Gastroesophageal sphincter (tissue), 4 donors: ENCODE results near the gene CHODL. TPM values are rescaled to one million over a fixed set of nuclear protein-coding genes. Genes with fewer than 3 reads are reported as not detected.

ENCODE experiments used
- ATAC-seq: fragments of 150-250 bp; one replicate; pipeline ENCODE4 v1.9.1; 2016; ENCODE audit warnings: mild to moderate bottlenecking, moderate library complexity
- H3K27ac ChIP-seq, 4 donors: fragments of 200-600 bp; sonication (generic) in 3 of 4; 1 replicate in 3 of 4; 2 replicates in 1 of 4; pipeline ENCODE4 v1.5.1; 2016 to 2019
- H3K27me3 ChIP-seq: fragments of 200-600 bp; sonication (generic); one replicate; pipeline ENCODE4 v1.5.1; 2019
- H3K36me3 ChIP-seq, 2 donors: fragments of 200-600 bp; sonication (generic); one replicate each; pipeline ENCODE4 v1.5.1; 2019; ENCODE audit warnings: control low read depth in 1 of 2
- H3K4me1 ChIP-seq, 3 donors: fragments of 200-600 bp; sonication (generic); 1 replicate in 2 of 3; 2 replicates in 1 of 3; pipeline ENCODE4 v1.5.1; 2016 to 2019; ENCODE audit warnings: control low read depth in 2 of 3
- H3K4me3 ChIP-seq, 2 donors: fragments of 200-600 bp; sonication (generic); one replicate each; pipeline ENCODE4 v1.5.1; 2019; ENCODE audit warnings: mild to moderate bottlenecking in 1 of 2, moderate library complexity in 1 of 2
- H3K9me3 ChIP-seq, 3 donors: fragments of 200-600 bp; sonication (generic); one replicate each; pipeline ENCODE4 v1.5.1; 2017 to 2019; ENCODE audit warnings: control low read depth in 2 of 3
- EP300 ChIP-seq: sonication (generic); formaldehyde crosslinking; IDR thresholded peaks from one replicate; pipeline ENCODE4 v1.6.1; 2017; ENCODE audit warnings: antibody characterized with exemption, mild to moderate bottlenecking
- POLR2A ChIP-seq, 2 donors: fragments of 450-650 bp; IDR thresholded peaks; one replicate each; pipeline ENCODE4 v1.6.1; 2017; ENCODE audit warnings: antibody characterized with exemption in 2 of 2, mild to moderate bottlenecking in 2 of 2, moderate library complexity in 1 of 2
- POLR2AphosphoS5 ChIP-seq: sonication (generic); formaldehyde crosslinking; IDR thresholded peaks from one replicate; pipeline ENCODE4 v1.6.1; 2017; ENCODE audit warnings: antibody characterized with exemption
- WGBS, 2 donors: methylation state at CpG; one replicate each; pipeline ENCODE4 v1.1.5; 2018; ENCODE audit warnings: low coverage in 1 of 2; 5-methylcytosine and 5-hydroxymethylcytosine counted together
- total RNA-seq, 4 donors: library from RNA; depleted of rRNA; stranded (reverse); fragments of >200 nt; gene quantifications; one replicate each; pipeline ENCODE4 v1.1.0, GENCODE V29; 2016
- TF ChIP-seq, protein P1 (sequence below), 4 experiments: fragments of 200-600 bp in 2 of 4; fragments of 450-650 bp in 2 of 4; sonication (generic) in 1 of 4; IDR thresholded peaks; one replicate each; pipeline ENCODE4 v1.5.1; 2017 to 2019; ENCODE audit warnings: antibody characterized with exemption in 4 of 4, mild to moderate bottlenecking in 2 of 4, moderate library complexity in 2 of 4

The CHODL gene
- total RNA-seq, 4 donors from 2014 or later = 0.62 to 3.5 (median 2.1) TPM

DNA sequence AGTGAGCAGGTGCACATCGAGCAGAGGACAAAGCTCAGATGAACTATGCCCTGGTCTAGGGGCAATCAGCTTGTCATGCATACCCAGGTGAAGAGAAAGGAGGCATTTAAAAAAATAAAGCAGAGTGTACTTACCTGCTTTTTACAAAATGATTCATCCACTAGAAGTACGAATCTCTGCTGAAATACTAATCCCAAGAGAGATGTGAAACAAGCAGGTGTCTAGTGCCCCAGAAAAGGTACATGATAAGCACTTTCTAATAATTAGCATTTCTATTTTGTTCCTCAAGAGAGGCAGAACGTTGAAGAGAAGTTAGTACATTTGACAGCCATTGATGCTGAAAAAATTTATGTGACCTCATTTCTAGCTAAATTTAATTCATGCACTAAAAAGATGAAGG is 31.1 kb downstream of the CHODL start:
- H3K27ac ChIP-seq = no peak overlapping the region
- H3K4me1 ChIP-seq = no peaks in the 10 kb centered on the region
- WGBS, 2 donors = 52 to 64% methylated on average over 3 of the region's 3 CpGs
- no peaks in the 10 kb centered on the region for H3K27me3 ChIP-seq
- no peaks in the 10 kb centered on the region for H3K9me3 ChIP-seq
- no peaks in the 10 kb centered on the region for H3K36me3 ChIP-seq
- H3K4me3 ChIP-seq = no peak overlapping the region
- ATAC-seq = no peak
- TF ChIP-seq, protein P1, sequence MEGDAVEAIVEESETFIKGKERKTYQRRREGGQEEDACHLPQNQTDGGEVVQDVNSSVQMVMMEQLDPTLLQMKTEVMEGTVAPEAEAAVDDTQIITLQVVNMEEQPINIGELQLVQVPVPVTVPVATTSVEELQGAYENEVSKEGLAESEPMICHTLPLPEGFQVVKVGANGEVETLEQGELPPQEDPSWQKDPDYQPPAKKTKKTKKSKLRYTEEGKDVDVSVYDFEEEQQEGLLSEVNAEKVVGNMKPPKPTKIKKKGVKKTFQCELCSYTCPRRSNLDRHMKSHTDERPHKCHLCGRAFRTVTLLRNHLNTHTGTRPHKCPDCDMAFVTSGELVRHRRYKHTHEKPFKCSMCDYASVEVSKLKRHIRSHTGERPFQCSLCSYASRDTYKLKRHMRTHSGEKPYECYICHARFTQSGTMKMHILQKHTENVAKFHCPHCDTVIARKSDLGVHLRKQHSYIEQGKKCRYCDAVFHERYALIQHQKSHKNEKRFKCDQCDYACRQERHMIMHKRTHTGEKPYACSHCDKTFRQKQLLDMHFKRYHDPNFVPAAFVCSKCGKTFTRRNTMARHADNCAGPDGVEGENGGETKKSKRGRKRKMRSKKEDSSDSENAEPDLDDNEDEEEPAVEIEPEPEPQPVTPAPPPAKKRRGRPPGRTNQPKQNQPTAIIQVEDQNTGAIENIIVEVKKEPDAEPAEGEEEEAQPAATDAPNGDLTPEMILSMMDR (IDR thresholded peaks at IDR 0.05) = no peak
- TF ChIP-seq POLR2A (IDR thresholded peaks at IDR 0.05) = no peak
- TF ChIP-seq EP300 = no peak
- no peak for TF ChIP-seq POLR2AphosphoS5

DNA sequence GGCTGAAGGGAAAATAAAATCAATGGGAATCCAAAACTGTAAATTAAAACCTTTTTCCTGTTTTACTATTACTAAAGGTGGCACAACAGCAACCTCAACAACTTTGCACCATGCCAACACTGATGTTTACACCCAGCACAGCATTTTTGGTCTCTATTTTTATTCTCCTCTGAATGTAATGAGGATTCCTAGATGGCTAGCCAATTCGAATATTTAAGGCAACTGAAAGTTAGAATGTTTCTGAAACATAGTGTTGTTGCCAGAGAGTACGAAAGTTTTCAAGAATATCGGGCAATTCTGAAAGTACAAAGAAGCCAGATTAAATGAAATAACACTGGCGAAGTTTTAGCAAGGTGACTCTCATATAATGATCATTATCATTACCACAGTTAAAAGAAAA is 40.7 kb downstream of the CHODL start:
- no peak for ATAC-seq
- H3K27ac ChIP-seq = no peak overlapping the region
- WGBS, 2 donors = 81 to 86% methylated on average over 4 of the region's 4 CpGs

DNA sequence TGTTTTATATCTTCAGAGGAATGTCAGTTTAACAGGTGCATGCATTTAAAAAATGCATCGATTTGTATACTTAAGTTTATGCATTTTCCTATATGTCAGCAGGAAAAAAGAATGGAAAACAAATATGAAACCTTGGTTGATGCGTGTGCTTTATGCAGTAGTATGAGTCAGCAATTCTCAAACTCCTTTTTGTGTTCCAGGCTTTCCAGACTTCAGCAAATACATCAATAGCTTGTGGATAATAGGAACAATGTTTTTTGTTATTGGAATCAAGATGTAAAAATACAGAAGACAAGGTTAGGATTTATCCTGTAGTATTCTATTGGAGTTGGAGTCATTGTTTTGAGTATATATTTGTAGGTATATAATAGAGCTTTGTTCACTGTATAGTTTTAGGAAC is 45.2 kb downstream of the CHODL start:
- Histone ChIP-seq H3K4me3 (no peak overlapping the region), H3K27ac (no peak overlapping the region), H3K4me1 (no peaks in the 10 kb centered on the region), H3K9me3 (no peaks in the 10 kb centered on the region), H3K36me3 (no peaks in the 10 kb centered on the region), H3K27me3 (no peaks in the 10 kb centered on the region)
- no peak for ATAC-seq
- no peak for TF ChIP-seq POLR2A (IDR thresholded peaks at IDR 0.05)
- no peak for TF ChIP-seq EP300
- TF ChIP-seq, protein P1 (IDR thresholded peaks at IDR 0.05) = no peak
- TF ChIP-seq POLR2AphosphoS5 = no peak
- 69 to 71% methylated on average over 1 to 2 of the region's 2 CpGs for WGBS, 2 donors

More for the DNA sequence above, 40.7 kb downstream of the CHODL start:
- Histone ChIP-seq H3K9me3 (no peaks in the 10 kb centered on the region), H3K4me3 (no peak overlapping the region), H3K36me3 (no peaks in the 10 kb centered on the region), H3K27me3 (no peaks in the 10 kb centered on the region), H3K4me1 (no peaks in the 10 kb centered on the region)
- no peak for TF ChIP-seq POLR2A (IDR thresholded peaks at IDR 0.05)
- TF ChIP-seq EP300 = no peak
- TF ChIP-seq, protein P1 (IDR thresholded peaks at IDR 0.05) = no peak
- no peak for TF ChIP-seq POLR2AphosphoS5

DNA sequence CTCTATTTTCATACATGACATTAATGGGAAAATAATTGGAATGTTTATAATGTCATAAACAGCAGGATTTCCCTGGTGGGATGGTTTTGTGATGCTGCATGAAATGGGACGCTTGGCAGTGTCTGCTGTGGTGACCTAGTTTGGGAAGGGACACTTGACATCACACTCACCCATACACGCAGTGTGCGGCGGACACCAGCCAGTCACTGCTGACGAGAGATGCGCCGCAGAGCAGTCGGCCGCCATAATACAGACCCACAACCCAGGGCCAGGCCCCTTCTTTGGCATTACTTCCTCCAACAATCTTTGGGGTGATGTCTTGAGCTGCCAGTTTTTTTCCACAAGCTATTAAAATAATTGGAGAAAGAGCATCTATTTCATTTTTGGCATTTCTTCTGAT is 49.5 kb downstream of the CHODL start:
- H3K36me3 ChIP-seq = no peaks in the 10 kb centered on the region
- H3K9me3 ChIP-seq = no peaks in the 10 kb centered on the region
- no peak overlapping the region for H3K4me3 ChIP-seq
- H3K27me3 ChIP-seq = peaks cover 4% of the 10 kb centered on the region
- no peak overlapping the region for H3K27ac ChIP-seq
- no peaks in the 10 kb centered on the region for H3K4me1 ChIP-seq
- ATAC-seq = no peak
- no peak for TF ChIP-seq POLR2AphosphoS5
- no peak for TF ChIP-seq POLR2A (IDR thresholded peaks at IDR 0.05)
- TF ChIP-seq, protein P1 (IDR thresholded peaks at IDR 0.05) = no peak
- TF ChIP-seq EP300 = no peak
- 42 to 73% methylated on average over 2 to 5 of the region's 9 CpGs for WGBS, 2 donors

DNA sequence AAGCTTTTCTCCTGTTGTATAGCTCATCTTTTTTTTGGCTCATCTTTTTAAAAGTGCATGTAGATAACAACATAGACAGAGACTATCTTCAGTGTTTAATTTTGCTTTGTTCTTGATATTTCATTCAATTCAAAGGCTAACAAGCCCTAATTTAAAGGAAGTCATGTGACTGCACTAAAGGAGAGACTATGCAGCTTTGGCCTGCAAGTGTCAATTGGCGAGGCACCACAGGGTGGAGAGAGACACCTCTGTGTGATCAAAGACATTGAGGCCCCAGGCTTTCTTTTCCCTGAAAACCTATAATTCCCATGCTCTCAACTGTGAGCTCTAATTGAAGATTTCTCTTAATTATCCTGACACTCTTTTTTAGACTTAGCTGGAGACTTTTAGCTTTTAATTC is 53.6 kb downstream of the CHODL start:
- H3K9me3 ChIP-seq = no peaks in the 10 kb centered on the region
- H3K36me3 ChIP-seq = no peaks in the 10 kb centered on the region
- peaks cover 4% of the 10 kb centered on the region for H3K27me3 ChIP-seq
- H3K27ac ChIP-seq = no peak overlapping the region
- 83 to 89% methylated on average over 1 of the region's 1 CpG for WGBS, 2 donors
- no peak for ATAC-seq
- H3K4me3 ChIP-seq = no peak overlapping the region
- TF ChIP-seq POLR2A (IDR thresholded peaks at IDR 0.05) (no peak), EP300 (no peak), POLR2AphosphoS5 (no peak)
- TF ChIP-seq, protein P1 (IDR thresholded peaks at IDR 0.05) = no peak
- no peaks in the 10 kb centered on the region for H3K4me1 ChIP-seq
